Hepatic stellate cell (primary cell): ENCODE results near the gene FAM163A.
"Not testable (repeated sequence)": the region's sequence is repeated elsewhere in the genome, so short reads cannot be mapped to it uniquely, and the experiment has no call there.

Experiments
- DNase-seq: peaks from one replicate; pipeline ENCODE4 v3.0.0; 2011; ENCODE audit warnings: low spot score

The FAM163A gene

GRCh38 chr1:179742717-179743678 is at the start of gene FAM163A:
TSS of gene FAM163A (plus strand) at chr1:179743291. CDS start at chr1:179813098, 69,807 bp downstream.
- no peak for DNase-seq

- not testable (repeated sequence) for DNase-seq
Measured at GRCh38 chr1:179694530-179694929, 48.6 kb upstream of the FAM163A start.

GRCh38 chr1:179702946-179703539 is 40.0 kb upstream of the FAM163A start:
- DNase-seq = no peak

DNA sequence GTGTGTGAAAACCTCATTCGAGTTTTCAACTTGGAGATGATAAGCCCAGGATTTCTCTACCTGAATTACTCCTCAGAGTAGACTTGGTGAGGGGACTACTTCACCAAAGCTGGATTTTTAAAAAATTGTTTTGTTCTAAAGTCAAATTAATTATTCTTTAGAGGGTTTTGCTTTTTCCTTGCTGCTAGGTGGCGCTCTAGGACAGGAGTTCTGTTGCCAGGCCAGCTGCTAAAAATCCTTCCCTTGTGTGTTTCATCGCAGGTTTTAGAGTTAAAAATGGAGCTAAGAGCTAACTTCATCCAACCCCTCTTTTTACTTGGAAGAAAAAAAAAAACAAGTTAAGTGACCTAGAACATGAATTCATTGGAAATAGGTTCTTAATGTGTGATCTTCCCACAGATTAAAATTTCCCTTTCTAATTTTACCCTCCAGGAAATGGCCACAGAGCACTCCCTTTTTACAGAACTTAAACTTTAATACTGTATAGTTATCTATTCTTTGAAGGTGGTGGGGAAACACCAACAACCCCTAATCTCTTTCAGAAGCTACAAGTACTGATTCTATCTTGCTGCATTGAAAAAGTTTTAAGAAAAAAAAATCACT is 36.7 kb upstream of the FAM163A start:
- DNase-seq = peak; percentile 35

DNA sequence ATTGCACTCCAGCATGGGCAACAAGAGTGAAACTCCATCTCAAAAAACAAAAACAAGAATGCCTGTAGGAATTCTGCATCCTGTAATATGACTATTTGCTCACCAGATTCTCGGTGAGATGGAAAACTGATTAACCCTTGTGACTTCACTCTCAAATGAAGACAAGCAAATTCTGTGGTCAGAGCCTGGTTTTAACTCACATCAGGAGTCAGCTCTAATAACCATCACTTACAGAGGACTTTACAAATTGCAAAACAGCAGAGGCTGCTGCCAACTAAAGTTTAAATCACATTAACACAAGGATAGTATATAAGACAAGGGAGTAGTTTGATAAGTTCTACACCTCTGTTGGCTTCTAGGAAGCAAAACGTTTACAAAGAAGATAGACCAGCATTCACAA is 35.7 kb upstream of the FAM163A start:
- no peak for DNase-seq

DNA sequence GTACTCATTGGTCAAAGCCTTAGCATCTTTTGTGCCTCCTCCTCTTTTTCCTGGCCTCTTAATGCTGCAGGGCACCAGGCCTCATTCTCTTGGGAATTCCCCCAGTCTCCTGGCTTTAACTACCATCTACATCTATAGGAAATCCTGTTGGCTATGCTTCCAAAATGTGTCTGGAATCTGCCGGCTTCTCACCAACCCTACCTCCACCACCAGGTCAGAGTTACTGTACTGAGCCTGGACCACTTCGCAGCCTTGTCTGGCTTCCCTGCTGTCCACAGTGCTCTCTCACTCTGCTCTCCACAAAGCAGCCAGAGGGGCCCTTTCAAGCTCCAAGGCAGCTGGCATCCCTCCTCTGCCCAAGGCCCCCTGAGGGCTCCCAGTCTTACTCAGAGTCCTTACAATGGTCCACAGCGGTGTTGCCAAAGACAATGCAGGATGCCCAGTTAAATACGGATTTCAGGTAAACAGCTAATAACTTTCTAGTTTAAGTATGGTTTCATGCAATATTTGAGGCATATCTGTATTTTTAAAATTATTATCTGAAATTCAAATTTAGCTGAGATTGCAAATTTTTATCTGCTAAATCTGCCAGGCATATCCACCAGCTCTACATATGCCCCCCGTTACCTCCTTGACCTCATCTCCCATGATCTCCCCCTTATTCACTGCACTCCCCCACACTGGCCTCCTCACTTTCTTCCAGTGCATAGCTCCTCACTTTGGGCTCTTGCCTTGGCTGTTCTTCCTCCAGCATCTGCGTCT is 34.5 kb upstream of the FAM163A start:
- DNase-seq = no peak

- no peak for DNase-seq
Measured at GRCh38 chr1:179709841-179710329, 33.2 kb upstream of the FAM163A start.

DNA sequence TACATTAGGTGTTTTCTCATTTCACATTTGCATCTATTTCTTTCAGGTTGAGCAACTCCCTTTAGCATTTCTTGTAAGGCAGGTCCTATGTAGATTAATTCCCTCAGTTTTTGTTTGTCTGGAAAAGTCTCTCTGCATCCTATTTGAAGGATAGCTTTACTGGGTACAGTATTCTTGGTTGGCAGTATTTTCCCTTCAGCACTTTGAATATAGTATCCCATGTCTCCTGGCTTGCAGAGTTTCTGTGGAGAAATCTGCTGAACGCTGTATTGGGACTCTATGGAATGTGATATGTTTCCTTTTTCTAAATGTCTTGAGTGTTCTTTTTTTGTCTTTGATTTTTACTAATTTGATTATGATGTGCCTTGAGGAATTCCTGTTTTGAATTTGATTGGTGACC is 28.9 kb upstream of the FAM163A start:
- no peak for DNase-seq

- DNase-seq = no peak
Measured at GRCh38 chr1:179714623-179715022, 28.5 kb upstream of the FAM163A start.

GRCh38 chr1:179719272-179719671 is 23.8 kb upstream of the FAM163A start:
- no peak for DNase-seq

DNA sequence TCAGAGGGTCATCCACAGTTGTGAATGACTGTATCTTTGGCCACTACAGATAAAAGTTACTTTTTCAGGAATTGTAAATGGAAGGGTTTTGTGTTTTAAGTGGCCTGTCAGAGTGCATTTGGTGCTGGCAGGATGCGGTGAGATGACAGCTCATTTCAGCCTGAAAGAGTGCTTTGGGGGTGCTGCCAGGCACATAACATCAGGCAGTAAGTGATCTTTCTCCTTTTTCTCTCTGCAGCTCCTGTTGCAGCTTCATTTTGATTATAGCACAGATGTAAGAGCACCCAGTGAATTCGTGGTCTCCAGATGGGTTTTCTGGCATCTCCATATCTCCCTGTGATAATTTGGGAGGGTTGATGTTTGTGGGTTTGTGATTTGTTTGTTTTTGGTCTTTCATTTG is 14.8 kb upstream of the FAM163A start:
- DNase-seq = no peak

DNA sequence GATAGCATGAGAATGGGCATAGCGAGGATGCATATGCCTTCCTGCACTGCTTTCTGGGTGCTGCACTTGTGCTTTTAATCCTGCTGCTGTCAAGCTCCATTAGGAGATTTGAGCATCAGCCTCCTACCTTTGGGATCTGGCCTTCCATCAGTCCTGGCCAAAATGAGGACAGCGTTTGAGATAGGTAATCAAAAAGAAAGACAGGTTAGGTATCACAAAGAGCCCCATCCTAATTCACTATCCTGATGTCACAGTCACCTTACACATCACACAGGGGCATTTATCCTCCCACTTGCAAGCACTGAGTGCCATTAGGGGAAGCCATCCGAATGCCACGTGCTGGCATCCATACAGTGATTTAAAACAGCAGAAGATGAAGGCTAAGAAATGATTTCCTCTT is 13.2 kb upstream of the FAM163A start:
- DNase-seq = no peak

- DNase-seq = no peak
Measured at GRCh38 chr1:179731643-179732042, 11.4 kb upstream of the FAM163A start.

GRCh38 chr1:179742291-179742690 is 800 bp upstream of the FAM163A start:
- no peak for DNase-seq

GRCh38 chr1:179743679-179744400 is 749 bp downstream of the FAM163A start:
- DNase-seq = no peak

DNA sequence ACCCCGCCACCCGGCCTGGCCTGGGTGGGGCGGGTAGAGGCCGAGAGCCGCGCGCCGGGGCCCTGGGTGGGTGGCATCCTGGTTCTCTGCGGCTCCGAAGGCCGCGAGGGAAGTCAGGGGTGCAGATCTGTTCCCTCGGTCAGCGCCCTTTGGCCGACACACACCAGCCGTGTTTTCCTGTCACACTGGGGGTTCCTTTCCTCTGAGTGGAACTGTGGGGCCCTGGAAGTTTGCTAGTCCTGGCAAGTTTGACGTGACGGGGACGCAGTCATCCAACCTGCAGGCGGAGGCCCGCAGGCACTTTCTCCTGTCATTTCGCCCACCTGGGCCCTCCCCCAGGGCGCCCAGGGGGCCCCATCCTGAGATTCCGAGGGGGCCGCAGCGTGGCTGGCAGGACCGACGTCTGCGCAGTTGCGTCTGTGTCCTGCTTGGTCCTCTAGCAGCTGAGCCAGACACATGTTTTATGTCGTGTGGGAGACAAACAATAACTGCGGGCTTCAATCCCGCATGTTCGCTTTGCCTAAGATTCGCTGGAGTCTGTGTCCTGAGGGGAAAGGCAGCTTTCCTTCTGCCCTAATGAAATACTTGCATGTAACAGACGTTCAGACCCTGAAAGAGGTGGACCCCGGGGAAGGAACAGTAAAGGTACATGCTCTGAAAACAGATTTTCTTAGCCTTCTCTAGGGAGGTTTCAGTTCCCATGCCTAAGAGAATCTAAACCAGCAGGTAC is 1.5 kb downstream of the FAM163A start:
- DNase-seq = no peak

DNA sequence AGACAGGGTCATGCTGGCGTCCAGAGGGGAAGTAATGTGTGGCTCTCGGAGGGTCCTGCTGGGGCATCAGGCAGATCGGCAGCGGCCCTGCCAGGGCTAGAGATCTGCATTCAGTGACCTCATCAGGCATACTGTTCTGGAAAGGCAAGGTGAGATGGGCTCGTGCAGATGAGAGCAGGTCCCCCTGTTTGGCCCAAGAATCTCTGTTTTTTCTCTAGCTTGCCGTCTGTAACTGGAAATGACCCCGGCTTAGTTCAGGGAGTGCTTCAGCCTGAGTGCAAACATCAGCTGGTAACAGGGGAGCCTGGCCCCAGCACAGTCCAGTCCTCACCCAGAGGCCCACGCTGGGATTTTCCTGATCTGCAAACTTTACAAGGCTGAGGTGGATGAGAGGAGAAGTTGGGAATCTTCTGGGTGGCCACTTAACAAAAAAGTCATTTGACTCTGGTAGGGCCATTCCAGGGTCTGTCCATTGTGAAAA is 2.1 kb downstream of the FAM163A start:
- no peak for DNase-seq

GRCh38 chr1:179745743-179746142 is 2.7 kb downstream of the FAM163A start:
- no peak for DNase-seq

DNA sequence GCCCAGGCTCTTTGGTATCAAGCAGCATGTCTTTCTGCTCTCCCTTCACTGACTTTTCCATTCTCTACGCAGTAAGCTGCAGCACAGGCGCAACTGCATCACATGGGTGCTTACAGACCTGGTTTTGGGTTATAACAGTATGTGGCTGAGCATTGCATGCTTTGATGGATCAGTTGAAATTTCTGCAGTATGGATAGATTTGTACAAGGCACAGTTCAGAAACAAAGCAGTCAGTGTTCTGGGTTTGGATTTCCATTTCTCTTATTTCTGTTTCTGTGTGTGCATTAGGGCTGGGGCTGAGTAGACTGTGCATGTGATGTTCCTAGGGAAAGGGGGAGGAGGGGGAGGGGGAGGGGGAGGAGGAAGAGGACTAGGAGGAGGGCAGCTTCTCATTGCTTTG is 4.5 kb downstream of the FAM163A start:
- DNase-seq = no peak

DNA sequence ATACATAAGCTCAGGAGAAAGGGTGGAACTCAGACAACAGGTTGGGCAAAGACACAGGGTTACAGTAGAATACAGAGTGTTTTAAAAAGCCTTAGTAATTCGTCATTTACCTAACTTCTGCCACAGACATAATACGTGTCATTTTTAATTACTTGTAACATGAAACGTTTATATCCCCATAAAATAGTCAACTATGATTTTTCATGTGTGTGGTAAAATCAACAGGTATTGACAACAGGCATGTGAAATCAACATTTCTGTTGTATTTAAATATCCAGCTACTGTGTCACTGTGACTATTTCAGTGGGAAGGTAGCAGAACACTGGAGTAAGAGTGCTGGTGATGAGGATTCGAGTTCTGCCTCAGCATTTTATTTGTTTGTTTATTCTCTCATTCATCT is 5.7 kb downstream of the FAM163A start:
- no peak for DNase-seq

DNA sequence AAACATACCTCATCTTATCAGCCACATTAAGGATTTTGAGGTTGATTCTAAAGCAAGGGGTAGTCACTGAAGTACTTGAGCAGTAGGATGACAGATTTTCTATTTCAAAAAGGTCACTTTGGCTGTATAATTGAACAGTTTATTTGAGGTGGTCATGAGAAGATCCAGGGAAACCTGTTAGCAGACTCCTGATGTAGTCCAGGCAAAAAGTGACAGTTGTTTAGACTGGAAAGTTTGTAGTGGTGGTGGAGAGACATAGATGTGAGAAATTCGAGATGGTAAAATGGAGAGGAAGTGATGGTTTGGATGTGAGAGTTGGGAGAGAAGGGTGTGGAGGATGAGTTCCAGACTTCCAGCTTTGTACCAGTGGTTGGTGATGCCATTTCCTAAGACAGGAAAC is 7.5 kb downstream of the FAM163A start:
- no peak for DNase-seq
